Measurements from ENCODE around the gene SST. TPM values are rescaled to one million over a fixed set of nuclear protein-coding genes. Genes with fewer than 3 reads are reported as not detected.

SST gene
- total and polyA plus RNA-seq, 10 of the 15 experiments (the other 5 are each of a cell fraction or from before 2014, with no cell fraction given): 0.35 to 0.38 TPM; not detected in 8

DNA sequence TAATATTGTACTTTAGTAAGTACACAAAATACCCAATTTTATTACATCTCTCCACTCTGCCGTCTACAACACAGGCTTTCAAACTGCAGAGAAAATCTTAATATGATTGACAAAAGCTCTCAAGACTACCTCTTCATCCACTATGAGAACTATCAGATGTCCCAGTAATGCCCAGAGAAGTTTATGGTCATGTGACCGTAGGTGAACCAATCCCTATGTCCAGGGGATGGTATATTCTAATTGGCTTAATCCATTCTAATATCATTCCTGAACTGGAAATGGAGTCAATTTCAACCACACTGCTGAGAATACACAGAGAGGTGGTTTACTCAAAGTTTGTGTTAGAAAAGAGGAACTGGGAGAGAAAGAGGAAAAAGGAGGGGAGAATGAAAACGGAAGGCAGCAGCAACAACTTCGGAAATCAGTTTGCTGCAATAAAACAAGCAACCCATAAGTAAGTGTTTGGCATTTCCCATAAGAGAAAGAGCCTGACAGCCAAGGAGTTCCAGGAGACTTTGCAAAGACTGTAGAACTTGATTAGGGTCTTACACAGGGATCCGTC lies 7.3 kb downstream of the SST start (continued):
- TF ChIP-seq ETV6 (conservative IDR thresholded peaks at IDR 0.05 in 1 of 2, IDR thresholded peaks at IDR 0.05 in 1 of 2; ENCODE audit: borderline replicate concordance in 1 of 2, low read depth in 1 of 2): 0 out of 4 replicates have a peak, but pooled peaks of 1 of the 2 experiments have one; percentile 24

DNA sequence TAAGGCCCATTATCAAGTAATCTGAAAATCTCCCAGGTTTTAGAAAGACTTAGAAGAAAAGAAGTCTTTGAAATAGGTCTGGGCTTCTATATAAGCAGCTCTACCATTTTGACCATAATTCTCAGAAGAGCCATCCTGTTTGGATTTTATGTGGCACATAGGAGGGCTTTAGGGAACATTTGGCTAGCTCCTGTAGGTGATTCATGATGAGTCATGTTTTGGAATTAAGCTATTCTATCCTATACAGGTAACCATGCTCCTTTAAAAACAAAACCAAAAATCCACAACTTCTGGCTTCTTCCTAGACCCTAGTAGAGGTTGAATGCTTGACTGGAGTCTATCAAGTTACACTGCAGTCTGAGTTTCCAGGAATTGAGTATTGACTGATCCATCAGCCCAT lies 8.9 kb downstream of the SST start:
- no TSS peak for BruUV-seq (replicated peaks)
- Histone ChIP-seq H3K79me2 (ENCODE audit: control insufficient read depth, insufficient read depth, low read length) (no peaks in the 10 kb centered on the region), H4K20me1 (ENCODE audit: control insufficient read depth, insufficient read depth) (no peaks in the 10 kb centered on the region), H3K4me2 (ENCODE audit: control insufficient read depth, insufficient read depth) (no peak overlapping the region), H3K4me3 (no peak overlapping the region), H3K9ac (ENCODE audit: control insufficient read depth, insufficient read depth, low read length) (no peak overlapping the region), H3K9me3 (replicated peaks; ENCODE audit: control insufficient read depth, insufficient read depth, low read length) (no peaks in the 10 kb centered on the region), H3K36me3 (ENCODE audit: control insufficient read depth in 2 of 2, insufficient read depth in 2 of 2, low read length in 1 of 2) (no peaks in the 10 kb centered on the region), H3K27me3 (replicated peaks in 1 of 2; ENCODE audit: control insufficient read depth in 2 of 2, insufficient read depth in 2 of 2, low read length in 1 of 2) (peaks cover 0 to 6% of the 10 kb centered on the region in 2 experiments; a peak in 2 of 4 replicates), H3K27ac (ENCODE audit: control insufficient read depth, insufficient read depth) (no peak overlapping the region), H2AFZ (ENCODE audit: control insufficient read depth, low read depth, low read length) (no peak overlapping the region), H3K4me1 (ENCODE audit: control insufficient read depth, insufficient read depth, low read length) (no peaks in the 10 kb centered on the region)
- no peak for FAIRE-seq
- no peak for TF ChIP-seq RUNX3 (IDR thresholded peaks at IDR 0.05; ENCODE audit: low read length)
- no peak for TF ChIP-seq MAX (IDR thresholded peaks at IDR 0.05; ENCODE audit: low read depth, low read length)
- TF ChIP-seq ZNF384 (IDR thresholded peaks at IDR 0.05; ENCODE audit: borderline replicate concordance, low read depth, low read length): no peak
- no peak for TF ChIP-seq NFXL1 (IDR thresholded peaks at IDR 0.05; ENCODE audit: borderline replicate concordance)
- TF ChIP-seq, protein P1, sequence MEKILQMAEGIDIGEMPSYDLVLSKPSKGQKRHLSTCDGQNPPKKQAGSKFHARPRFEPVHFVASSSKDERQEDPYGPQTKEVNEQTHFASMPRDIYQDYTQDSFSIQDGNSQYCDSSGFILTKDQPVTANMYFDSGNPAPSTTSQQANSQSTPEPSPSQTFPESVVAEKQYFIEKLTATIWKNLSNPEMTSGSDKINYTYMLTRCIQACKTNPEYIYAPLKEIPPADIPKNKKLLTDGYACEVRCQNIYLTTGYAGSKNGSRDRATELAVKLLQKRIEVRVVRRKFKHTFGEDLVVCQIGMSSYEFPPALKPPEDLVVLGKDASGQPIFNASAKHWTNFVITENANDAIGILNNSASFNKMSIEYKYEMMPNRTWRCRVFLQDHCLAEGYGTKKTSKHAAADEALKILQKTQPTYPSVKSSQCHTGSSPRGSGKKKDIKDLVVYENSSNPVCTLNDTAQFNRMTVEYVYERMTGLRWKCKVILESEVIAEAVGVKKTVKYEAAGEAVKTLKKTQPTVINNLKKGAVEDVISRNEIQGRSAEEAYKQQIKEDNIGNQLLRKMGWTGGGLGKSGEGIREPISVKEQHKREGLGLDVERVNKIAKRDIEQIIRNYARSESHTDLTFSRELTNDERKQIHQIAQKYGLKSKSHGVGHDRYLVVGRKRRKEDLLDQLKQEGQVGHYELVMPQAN (conservative IDR thresholded peaks at IDR 0.05): no peak
- TF ChIP-seq ZZZ3 (IDR thresholded peaks at IDR 0.05; ENCODE audit: control insufficient read depth, insufficient read length, low read depth): no peak
- no peak for TF ChIP-seq BHLHE40 (IDR thresholded peaks at IDR 0.05; ENCODE audit: borderline replicate concordance in 1 of 2, low read depth in 2 of 2, low read length in 1 of 2)
- ATAC-seq: no peak
- ChIA-PET RAD21 (ENCODE audit: unreplicated experiment) (no interaction called here), CTCF (interaction anchor here (1.4 to 4.5 kb wide), 4 partner anchors 11 to 342 kb away, joined by 3 to 28 read pairs (median 10); no protein-coding TSS in a partner anchor), POLR2A (no interaction called here), SMC1A (ENCODE audit: uncharacterized antibody, unreplicated experiment) (interaction anchor here (0.8 to 1.7 kb wide), 4 partner anchors 8 to 45 kb away, joined by 3 to 6 read pairs (median 3); no protein-coding TSS in a partner anchor)
- intact Hi-C loops (cut with micrococcal nuclease; ENCODE audit: unreplicated experiment) (no loop called here), in situ Hi-C loops (cut with MboI) (no loop called here)
- DNase-seq (ENCODE audit: low read depth, low spot score): no peak

Measured in GM12878 (cell line).